Skeletal muscle tissue (tissue), 5 donors: ENCODE data around the gene NDUFS3. TPM values are rescaled to one million over a fixed set of nuclear protein-coding genes. Genes with fewer than 3 reads are reported as not detected.

Experiments used
- H3K27ac ChIP-seq: one replicate; pipeline ENCODE4 v1.7.0; 2013; ENCODE audit warnings: mild to moderate bottlenecking, low read depth, low read length, inconsistent platforms
- H3K27me3 ChIP-seq, 3 donors: one replicate each; pipeline ENCODE4 v1.7.0; 2013; ENCODE audit warnings: low read length in 3 of 3; ENCODE audit not compliant: control insufficient read depth in 3 of 3, insufficient read depth in 3 of 3
- H3K36me3 ChIP-seq, 3 donors: one replicate each; pipeline ENCODE4 v1.7.0; 2013; ENCODE audit warnings: low read length in 3 of 3; ENCODE audit not compliant: control insufficient read depth in 3 of 3, insufficient read depth in 3 of 3
- H3K4me1 ChIP-seq, 3 donors: one replicate each; pipeline ENCODE4 v1.7.0; 2013; ENCODE audit warnings: low read length in 3 of 3, mild to moderate bottlenecking in 3 of 3; ENCODE audit not compliant: control insufficient read depth in 3 of 3, insufficient read depth in 3 of 3
- H3K4me3 ChIP-seq, 3 donors: one replicate each; pipeline ENCODE4 v1.7.0; 2013; ENCODE audit warnings: low read length in 3 of 3
- H3K9ac ChIP-seq, 3 donors: one replicate each; pipeline ENCODE4 v1.7.0; 2013; ENCODE audit warnings: low read length in 3 of 3, mild to moderate bottlenecking in 3 of 3, moderate library complexity in 2 of 3, low read depth in 1 of 3
- H3K9me3 ChIP-seq, 3 donors: one replicate each; pipeline ENCODE4 v1.7.0; 2013; ENCODE audit warnings: low read length in 3 of 3; ENCODE audit not compliant: control insufficient read depth in 3 of 3
- small RNA-seq: library from RNA; depleted of rRNA; stranded (forward); fragments of <200 nt; gene quantifications from one replicate; pipeline ENCODE3, GENCODE V24; 2014
- total RNA-seq: library from RNA; depleted of rRNA; stranded (reverse); fragments of >200 nt; gene quantifications from one replicate; pipeline ENCODE4 v1.2.3, GENCODE V29; 2014
- donor health status: Osteomylitis.

NDUFS3 gene
- total RNA-seq, 1 donor from 2014 or later: 95.5 TPM

DNA sequence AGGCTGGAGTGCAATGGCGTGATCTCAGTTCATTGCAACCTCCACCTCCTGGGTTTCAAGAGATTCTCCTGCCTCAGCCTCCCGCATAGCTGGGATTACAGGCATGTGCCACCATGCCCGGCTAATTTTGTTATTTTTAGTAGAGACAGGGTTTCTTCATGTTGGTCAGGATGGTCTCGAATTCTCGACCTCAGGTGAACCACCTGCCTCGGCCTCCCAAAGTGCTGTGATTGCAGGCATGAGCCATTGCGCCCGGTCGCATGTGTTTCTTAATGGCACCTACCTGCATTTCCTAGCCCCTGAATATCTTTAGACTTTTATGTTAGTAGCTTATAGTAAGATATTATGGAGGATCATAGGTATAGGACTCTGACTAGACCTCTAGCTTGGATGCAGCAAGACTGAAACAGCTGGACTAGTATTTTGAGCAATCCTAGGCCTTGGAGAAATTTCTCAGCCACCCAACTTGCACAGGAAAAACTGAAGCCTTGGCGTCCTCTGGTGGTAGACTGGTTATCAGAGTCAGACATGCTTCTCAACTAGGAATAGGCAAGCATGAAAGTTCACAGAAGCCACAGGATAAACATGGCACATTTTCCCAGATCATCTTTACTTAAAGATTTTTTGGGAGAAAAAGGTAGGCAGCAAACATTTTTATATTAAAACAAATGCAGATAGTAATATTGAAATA lies 38.0 kb downstream of the NDUFS3 start:
- Histone ChIP-seq H3K4me3 (no peak overlapping the region), H3K27me3 (no peaks in the 10 kb centered on the region), H3K4me1 (no peaks in the 10 kb centered on the region), H3K9me3 (no peaks in the 10 kb centered on the region), H3K9ac (no peak overlapping the region), H3K27ac (no peak overlapping the region), H3K36me3 (peaks cover 13 to 30% (median 24%) of the 10 kb centered on the region in 3 donors)

DNA sequence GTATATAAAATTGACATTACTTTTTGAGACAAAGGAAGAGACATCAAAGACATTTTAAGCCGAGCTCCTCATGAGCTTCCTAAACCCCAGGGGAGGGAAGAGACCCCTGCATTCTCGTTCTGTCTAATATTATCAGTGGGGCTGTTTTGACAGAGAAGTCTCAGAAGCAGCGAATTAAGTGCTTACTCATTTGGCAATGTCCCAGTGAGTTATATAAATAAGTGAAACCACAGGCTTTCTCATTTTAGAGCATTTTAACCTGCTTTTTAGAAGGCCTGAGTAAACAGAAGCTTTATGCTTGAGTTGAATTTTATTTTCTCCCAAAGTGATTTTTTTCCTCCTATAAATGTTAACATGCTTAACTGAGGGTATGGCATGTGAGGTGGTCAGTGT lies 38.5 kb downstream of the NDUFS3 start:
- H3K4me1 ChIP-seq: no peaks in the 10 kb centered on the region
- H3K4me3 ChIP-seq: no peak overlapping the region
- no peaks in the 10 kb centered on the region for H3K9me3 ChIP-seq
- H3K36me3 ChIP-seq: peaks cover 18 to 35% (median 29%) of the 10 kb centered on the region in 3 donors
- no peak overlapping the region for H3K9ac ChIP-seq
- no peak overlapping the region for H3K27ac ChIP-seq
- H3K27me3 ChIP-seq: no peaks in the 10 kb centered on the region

DNA sequence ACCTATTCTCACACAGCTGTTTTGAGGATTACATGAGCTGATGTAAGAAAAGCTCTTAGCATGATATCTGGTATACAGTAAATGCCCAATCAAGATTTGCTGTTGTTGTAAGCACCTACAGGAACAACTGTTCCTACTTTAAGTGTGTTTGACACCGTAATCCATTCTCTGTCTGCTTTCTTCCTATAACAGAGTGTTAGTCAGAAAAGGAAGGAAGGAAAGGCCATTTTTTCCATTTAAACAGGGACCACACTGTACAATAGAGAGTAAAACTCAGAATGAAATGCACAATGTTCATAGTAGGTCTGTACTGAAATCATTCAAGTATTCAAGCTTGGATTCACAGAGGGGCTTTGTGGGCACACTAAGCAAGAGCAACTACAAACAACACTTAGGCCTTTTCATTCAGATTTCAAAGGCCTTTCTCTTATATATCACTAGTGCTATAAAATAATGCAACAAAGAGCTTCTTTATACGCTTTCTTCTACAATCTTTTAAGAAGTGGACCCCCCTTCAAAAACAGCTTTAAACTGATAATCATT lies 42.0 kb downstream of the NDUFS3 start:
- no peaks in the 10 kb centered on the region for H3K27me3 ChIP-seq
- H3K9me3 ChIP-seq: no peaks in the 10 kb centered on the region
- H3K4me1 ChIP-seq: no peaks in the 10 kb centered on the region
- peaks cover 29 to 55% (median 51%) of the 10 kb centered on the region in 3 donors for H3K36me3 ChIP-seq
- no peak overlapping the region for H3K4me3 ChIP-seq
- H3K9ac ChIP-seq: no peak overlapping the region
- H3K27ac ChIP-seq: no peak overlapping the region

DNA sequence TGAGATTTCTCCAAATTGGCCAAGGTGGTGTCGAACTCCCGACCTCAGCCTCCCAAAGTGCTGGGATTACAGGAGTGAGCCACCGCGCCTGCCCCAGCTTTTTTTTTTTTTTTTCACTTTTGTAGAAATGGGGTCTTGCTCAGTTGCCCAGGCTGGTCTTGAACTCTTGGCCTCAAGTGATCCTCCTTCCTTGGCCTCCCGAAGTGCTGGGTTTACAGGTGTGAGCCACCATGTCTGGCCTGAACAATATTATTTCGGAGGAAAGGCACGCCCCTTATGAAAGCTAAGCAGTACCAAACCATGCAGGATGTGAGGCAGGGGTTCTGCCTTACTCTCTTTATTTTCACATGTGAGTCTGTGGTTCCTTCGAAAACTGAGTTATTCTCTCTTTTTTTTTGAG lies 47.4 kb downstream of the NDUFS3 start:
- Histone ChIP-seq H3K4me1 (no peaks in the 10 kb centered on the region), H3K36me3 (peaks cover 33 to 66% (median 65%) of the 10 kb centered on the region in 3 donors), H3K27me3 (no peaks in the 10 kb centered on the region), H3K4me3 (no peak overlapping the region), H3K9me3 (no peaks in the 10 kb centered on the region), H3K9ac (no peak overlapping the region), H3K27ac (no peak overlapping the region)

DNA sequence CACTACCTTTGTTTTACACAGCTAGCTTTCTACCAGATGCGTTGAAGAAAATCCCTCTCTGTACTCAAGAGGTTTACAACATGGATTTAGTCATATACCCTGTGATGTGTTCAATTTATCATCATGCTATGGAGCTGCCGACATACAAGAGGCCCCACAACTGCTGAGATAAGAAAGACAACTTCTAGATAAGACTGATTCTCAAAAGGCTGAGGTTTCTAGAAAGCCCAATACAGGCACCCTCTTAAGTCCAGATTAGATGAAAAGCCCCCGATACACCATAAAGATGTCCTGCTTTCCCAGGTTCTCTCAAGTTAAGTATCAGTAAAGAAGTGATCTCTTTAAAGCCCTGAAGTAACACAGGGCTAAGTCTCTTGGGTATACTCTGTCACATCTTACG lies 49.2 kb downstream of the NDUFS3 start:
- H3K36me3 ChIP-seq: peaks cover 26 to 65% (median 62%) of the 10 kb centered on the region in 3 donors

DNA sequence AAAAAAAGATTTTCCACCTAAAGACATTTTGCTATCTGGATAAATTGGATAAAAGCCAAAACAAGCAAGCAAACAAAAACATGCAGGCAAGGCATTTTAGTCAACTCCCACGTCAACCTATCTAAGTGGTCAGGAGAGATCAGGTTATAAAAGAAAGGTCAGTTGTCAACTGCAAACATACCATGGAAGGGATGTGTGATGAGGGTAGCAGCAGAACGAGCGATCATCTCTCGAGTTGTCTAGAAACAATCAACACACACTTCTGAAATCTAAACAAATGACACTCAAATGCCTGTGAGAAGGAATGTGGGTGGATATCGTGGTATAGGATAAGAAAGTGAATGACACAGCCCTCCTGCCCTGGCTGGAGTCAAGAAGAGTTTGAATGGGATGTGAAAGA lies 52.6 kb downstream of the NDUFS3 start:
- Histone ChIP-seq H3K4me1 (no peaks in the 10 kb centered on the region), H3K36me3 (peaks cover 30 to 60% (median 55%) of the 10 kb centered on the region in 3 donors), H3K9me3 (no peaks in the 10 kb centered on the region), H3K4me3 (no peak overlapping the region), H3K27ac (no peak overlapping the region), H3K9ac (no peak overlapping the region), H3K27me3 (no peaks in the 10 kb centered on the region)

More for the DNA sequence above, 49.2 kb downstream of the NDUFS3 start:
- Histone ChIP-seq H3K9ac (no peak overlapping the region), H3K4me1 (no peaks in the 10 kb centered on the region), H3K27me3 (no peaks in the 10 kb centered on the region), H3K27ac (no peak overlapping the region), H3K4me3 (no peak overlapping the region), H3K9me3 (no peaks in the 10 kb centered on the region)

Small RNAs within 50 kb of the gene (small RNA-seq; reads per million reads assigned to genes)
- gene RN7SL652P: not detected
- 0.21 reads per million for gene RNU5E-10P

Other genes starting within 250 kb of the NDUFS3 start
- gene MYBPC3, start 226.4 kb upstream of the NDUFS3 start, total RNA-seq: 1.6 TPM
- gene SPI1, start 200.5 kb upstream of the NDUFS3 start, total RNA-seq: 2.6 TPM
- 16.7 TPM for gene SLC39A13, start 170.5 kb upstream of the NDUFS3 start, total RNA-seq
- gene PSMC3, start 152.6 kb upstream of the NDUFS3 start, total RNA-seq: 146 TPM
- gene RAPSN, start 129.9 kb upstream of the NDUFS3 start, total RNA-seq: 44.9 TPM
- 74.6 TPM for gene CELF1, start 25.9 kb upstream of the NDUFS3 start, total RNA-seq
- 18.8 TPM for gene PTPMT1, start 13.5 kb upstream of the NDUFS3 start, total RNA-seq
- 19.8 TPM for gene KBTBD4, start 104 bp upstream of the NDUFS3 start, total RNA-seq
- gene FAM180B, start 7.6 kb downstream of the NDUFS3 start, total RNA-seq: 2.1 TPM
- gene C1QTNF4, start 15.3 kb downstream of the NDUFS3 start, total RNA-seq: 6.8 TPM
- 41.2 TPM for gene MTCH2, start 63.5 kb downstream of the NDUFS3 start, total RNA-seq
- 2.6 TPM for gene AGBL2, start 136.3 kb downstream of the NDUFS3 start, total RNA-seq
- gene FNBP4, start 188.3 kb downstream of the NDUFS3 start, total RNA-seq: 71.0 TPM